A673 (cell line): ENCODE data around the gene CREB3L1. TPM values are rescaled to one million over a fixed set of nuclear protein-coding genes. Genes with fewer than 3 reads are reported as not detected.
A peak's percentile ranks its signal among the peaks of the same experiment; 100 is the strongest.

ENCODE experiments used
- BruUV-seq: library from RNA; stranded (reverse); fragments of 400-500 nt; replicated peaks from 2 replicates; lab custom pipeline; 2021; lab: Mats Ljungman, UMichigan
- CTCF ChIA-PET: fragments of 300-600 bp; sonication (Branson Sonifier 250); formaldehyde crosslinking; loops from one replicate; lab custom pipeline; 2022; ENCODE audit warnings: antibody characterized with exemption; lab: Charles Lee
- POLR2A ChIA-PET: fragments of 300-600 bp; sonication (Branson Sonifier 250); formaldehyde crosslinking; loops from one replicate; lab custom pipeline; 2022; ENCODE audit warnings: antibody characterized with exemption; ENCODE audit not compliant: low non-redundant PET; lab: Charles Lee
- DNase-seq: peaks from one replicate; pipeline ENCODE4 v3.0.0-alpha.2; 2015; ENCODE audit warnings: low spot score
- H3K27ac ChIP-seq: fragments of 200-600 bp; sonication (generic); 2 replicates; pipeline ENCODE4 v1.5.1; 2016; ENCODE audit warnings: mixed run types, low read depth, mild to moderate bottlenecking, mixed read lengths, antibody characterized with exemption, low read length; ENCODE audit not compliant: poor library complexity, severe bottlenecking
- H3K27me3 ChIP-seq: fragments of 200-600 bp; sonication (generic); replicated peaks from 2 replicates; pipeline ENCODE4 v1.6.1; 2017; ENCODE audit warnings: mixed run types, low read depth, mild to moderate bottlenecking, mixed read lengths, antibody characterized with exemption, low read length; ENCODE audit not compliant: insufficient read depth, poor library complexity
- H3K36me3 ChIP-seq: fragments of 200-600 bp; sonication (generic); 2 replicates; pipeline ENCODE4 v1.6.1; 2016; ENCODE audit warnings: mixed run types, mild to moderate bottlenecking, mixed read lengths, antibody characterized with exemption, low read length; ENCODE audit not compliant: insufficient read depth, poor library complexity, severe bottlenecking
- H3K4me1 ChIP-seq: fragments of 200-600 bp; sonication (generic); 2 replicates; pipeline ENCODE4 v1.6.1; 2017; ENCODE audit warnings: mixed run types, mild to moderate bottlenecking, mixed read lengths, antibody characterized with exemption, low read length; ENCODE audit not compliant: insufficient read depth, poor library complexity, severe bottlenecking
- H3K4me3 ChIP-seq: fragments of 200-600 bp; sonication (generic); 2 replicates; pipeline ENCODE4 v1.5.1; 2016; ENCODE audit warnings: low read depth, mixed run types, mild to moderate bottlenecking, mixed read lengths, low read length; ENCODE audit not compliant: poor library complexity, severe bottlenecking
- H3K9me3 ChIP-seq: fragments of 200-600 bp; sonication (generic); 2 replicates; pipeline ENCODE4 v1.6.1; 2016; ENCODE audit warnings: mixed run types, low read depth, mild to moderate bottlenecking, mixed read lengths, antibody characterized with exemption, low read length; ENCODE audit not compliant: poor library complexity, severe bottlenecking
- CTCF ChIP-seq: fragments of 300-800, 200-600 bp; sonication (generic); conservative IDR thresholded peaks from 2 replicates; pipeline ENCODE4 v1.5.1; 2017; ENCODE audit warnings: low read depth, mild to moderate bottlenecking, antibody characterized with exemption, low read length, moderate library complexity, mixed read lengths
- EZH2 ChIP-seq: fragments of 200-600 bp; sonication (generic); IDR thresholded peaks from 2 replicates; pipeline ENCODE4 v1.6.1; 2017; ENCODE audit warnings: borderline replicate concordance, low read depth, mild to moderate bottlenecking, mixed read lengths, antibody characterized with exemption, low read length; ENCODE audit not compliant: poor library complexity, severe bottlenecking
- intact Hi-C: fragments of 100-400 bp; cut with micrococcal nuclease; formaldehyde crosslinking; loops from one replicate; pipeline ENCODE4 v1.10.0; 2022; ENCODE audit not compliant: unreplicated experiment
- total RNA-seq: library from RNA; stranded (reverse); gene quantifications from 2 replicates; pipeline ENCODE4 v1.2.3, GENCODE V29; 2021

CREB3L1 gene
- total RNA-seq, 1 experiment from 2014 or later = 3.5 TPM

DNA sequence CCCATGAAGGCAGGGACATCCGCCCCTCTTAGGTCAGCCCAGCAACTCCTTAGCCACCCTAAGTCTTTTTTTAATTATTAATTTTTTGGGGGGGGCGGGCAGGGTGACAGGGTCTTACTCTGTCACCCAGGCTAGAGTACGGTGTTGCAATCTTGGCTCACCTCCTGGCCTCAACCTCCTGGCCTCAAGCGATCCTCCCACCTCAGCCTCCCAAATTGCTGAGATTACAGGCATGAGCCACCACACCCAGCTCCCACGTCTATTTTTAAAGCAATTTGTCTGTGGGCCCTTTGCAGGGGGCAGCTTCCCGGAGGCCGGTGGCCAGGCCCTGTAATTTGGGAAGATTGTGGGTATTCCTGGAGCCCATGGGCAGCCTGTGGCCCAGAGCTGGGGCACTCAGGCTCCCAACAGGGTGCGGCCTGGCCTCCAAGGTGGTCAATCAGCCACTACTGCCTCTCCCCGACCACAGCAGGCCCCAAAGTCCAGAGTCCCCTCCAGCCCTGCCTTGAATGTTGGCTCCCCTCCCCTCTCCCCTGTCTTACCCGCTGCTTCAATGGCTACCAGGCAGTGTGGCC, 27.2 kb downstream of the CREB3L1 start:
- no peak overlapping the region for H3K4me3 ChIP-seq
- no peaks in the 10 kb centered on the region for H3K27me3 ChIP-seq
- no peaks in the 10 kb centered on the region for H3K36me3 ChIP-seq
- CTCF ChIA-PET = interaction anchor here (1.8 kb wide), 1 partner anchor 65 kb away, joined by 5 read pairs; no protein-coding TSS in a partner anchor
- H3K27ac ChIP-seq = no peak overlapping the region
- POLR2A ChIA-PET = interaction anchor here (0.6 kb wide), 1 partner anchor 61 kb away, joined by 3 read pairs; no protein-coding TSS in a partner anchor
- TF ChIP-seq EZH2 = no peak
- no peak for DNase-seq
- no peaks in the 10 kb centered on the region for H3K4me1 ChIP-seq
- intact Hi-C loops = no loop called here
- no peaks in the 10 kb centered on the region for H3K9me3 ChIP-seq
- no TSS peak for BruUV-seq

DNA sequence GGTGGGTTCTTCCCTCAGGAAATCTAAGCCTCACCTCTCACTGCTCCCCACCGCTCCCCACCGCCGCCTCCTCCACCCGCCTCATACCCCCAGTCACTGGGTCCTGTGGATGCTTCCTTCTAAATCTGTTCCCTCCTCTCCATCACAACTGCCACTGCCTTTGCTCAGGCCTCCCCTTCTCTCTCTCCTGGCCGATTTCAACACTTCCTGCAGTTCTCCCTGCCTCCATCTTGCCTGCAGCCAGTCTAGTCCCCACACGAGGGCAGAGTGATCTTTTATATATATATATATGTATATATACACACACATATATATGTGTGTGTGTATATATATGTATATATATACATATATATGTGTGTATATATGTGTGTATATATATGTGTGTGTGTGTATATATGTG, 27.8 kb downstream of the CREB3L1 start:
- H3K27me3 ChIP-seq = no peaks in the 10 kb centered on the region
- ChIA-PET POLR2A (no interaction called here), CTCF (interaction anchor here (1.8 kb wide), 1 partner anchor 66 kb away, joined by 5 read pairs; no protein-coding TSS in a partner anchor)
- no TSS peak for BruUV-seq
- H3K4me1 ChIP-seq = no peaks in the 10 kb centered on the region
- DNase-seq = peak; percentile 74
- no peaks in the 10 kb centered on the region for H3K36me3 ChIP-seq
- no peak overlapping the region for H3K4me3 ChIP-seq
- intact Hi-C loops = no loop called here
- TF ChIP-seq CTCF (peak; percentile 41; the same call in 1 of the 2 replicates), EZH2 (no peak)
- no peaks in the 10 kb centered on the region for H3K9me3 ChIP-seq
- no peak overlapping the region for H3K27ac ChIP-seq

DNA sequence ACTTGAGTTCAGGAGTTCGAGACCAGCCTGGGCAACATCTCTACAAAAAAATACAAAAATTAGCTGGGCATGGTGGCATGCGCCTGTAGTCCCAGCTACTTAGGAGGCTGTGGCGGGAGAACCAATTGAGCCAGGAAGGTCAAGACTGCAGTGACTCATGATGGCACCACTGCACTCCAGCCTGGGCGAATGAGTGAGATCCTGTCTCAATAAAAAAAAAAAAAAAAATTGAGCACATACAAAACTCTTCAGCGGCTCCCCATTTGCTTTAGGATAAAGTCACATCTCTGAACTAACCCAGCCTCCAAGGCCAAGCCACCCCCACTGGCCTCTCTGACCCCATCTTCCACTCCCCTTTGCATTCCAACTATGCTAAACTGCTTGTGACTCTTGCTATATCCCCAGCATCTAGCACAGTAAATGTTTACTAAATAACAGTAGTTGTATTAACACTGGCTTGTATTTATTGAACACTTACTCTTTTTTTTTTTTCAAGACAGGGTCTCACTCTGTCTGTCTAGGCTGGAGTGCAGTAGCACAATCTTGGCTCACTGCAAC, 28.9 kb downstream of the CREB3L1 start:
- intact Hi-C loops = no loop called here
- Histone ChIP-seq H3K4me3 (no peak overlapping the region), H3K36me3 (no peaks in the 10 kb centered on the region), H3K9me3 (no peaks in the 10 kb centered on the region), H3K27me3 (no peaks in the 10 kb centered on the region), H3K4me1 (no peaks in the 10 kb centered on the region), H3K27ac (no peak overlapping the region)
- POLR2A ChIA-PET = interaction anchor here (0.6 kb wide), 1 partner anchor 79 kb away, joined by 3 read pairs; no protein-coding TSS in a partner anchor
- no peak for DNase-seq
- no peak for TF ChIP-seq EZH2
- TF ChIP-seq CTCF = no peak
- CTCF ChIA-PET = interaction anchor here (0.6 to 1.5 kb wide), 3 partner anchors 10 to 300 kb away, joined by 3 to 5 read pairs (median 3); partner anchors contain the start of gene AMBRA1
- BruUV-seq = no TSS peak

- Histone ChIP-seq H3K4me3 (no peak overlapping the region), H3K9me3 (no peaks in the 10 kb centered on the region), H3K4me1 (no peaks in the 10 kb centered on the region), H3K27ac (no peak overlapping the region), H3K36me3 (no peaks in the 10 kb centered on the region), H3K27me3 (no peaks in the 10 kb centered on the region)
- intact Hi-C loops = no loop called here
- no peak for TF ChIP-seq CTCF
- TF ChIP-seq EZH2 = no peak
- ChIA-PET CTCF (interaction anchor here (1.1 to 12.8 kb wide), 3 partner anchors 11 to 67 kb away, joined by 3 to 205 read pairs (median 5); no protein-coding TSS in a partner anchor), POLR2A (no interaction called here)
- DNase-seq = no peak
- no TSS peak for BruUV-seq
Measured at GRCh38 chr11:46307369-46307768, 29.9 kb downstream of the CREB3L1 start.
